ENCODE data around the gene DLL4.

Gene DLL4

GRCh38 chr15:40958723-40959122 lies 29.6 kb downstream of the DLL4 start:
- H3K27ac ChIP-seq (ENCODE audit: low read depth, low read length), result no peak overlapping the region
- no peaks in the 10 kb centered on the region for H3F3A ChIP-seq (ENCODE audit: control insufficient read depth, insufficient read depth)
- H3K9me2 ChIP-seq (replicated peaks; ENCODE audit: control insufficient read depth, low read length), result no peaks in the 10 kb centered on the region
- no peak overlapping the region for H3K4me2 ChIP-seq (ENCODE audit: low read length)
- no peak overlapping the region for H3K4me3 ChIP-seq (ENCODE audit: low read length)
- H3K79me2 ChIP-seq (ENCODE audit: control insufficient read depth, low read length), result no peaks in the 10 kb centered on the region
- no peaks in the 10 kb centered on the region for H3K9me3 ChIP-seq (ENCODE audit: control insufficient read depth, insufficient read depth, low read length)
- peaks cover 14% of the 10 kb centered on the region for H3K4me1 ChIP-seq (ENCODE audit: control insufficient read depth, low read length)
- TF ChIP-seq EZH2phosphoT487 (IDR thresholded peaks at IDR 0.05; ENCODE audit: borderline replicate concordance, low read length), result no peak
- TF ChIP-seq, protein P1, sequence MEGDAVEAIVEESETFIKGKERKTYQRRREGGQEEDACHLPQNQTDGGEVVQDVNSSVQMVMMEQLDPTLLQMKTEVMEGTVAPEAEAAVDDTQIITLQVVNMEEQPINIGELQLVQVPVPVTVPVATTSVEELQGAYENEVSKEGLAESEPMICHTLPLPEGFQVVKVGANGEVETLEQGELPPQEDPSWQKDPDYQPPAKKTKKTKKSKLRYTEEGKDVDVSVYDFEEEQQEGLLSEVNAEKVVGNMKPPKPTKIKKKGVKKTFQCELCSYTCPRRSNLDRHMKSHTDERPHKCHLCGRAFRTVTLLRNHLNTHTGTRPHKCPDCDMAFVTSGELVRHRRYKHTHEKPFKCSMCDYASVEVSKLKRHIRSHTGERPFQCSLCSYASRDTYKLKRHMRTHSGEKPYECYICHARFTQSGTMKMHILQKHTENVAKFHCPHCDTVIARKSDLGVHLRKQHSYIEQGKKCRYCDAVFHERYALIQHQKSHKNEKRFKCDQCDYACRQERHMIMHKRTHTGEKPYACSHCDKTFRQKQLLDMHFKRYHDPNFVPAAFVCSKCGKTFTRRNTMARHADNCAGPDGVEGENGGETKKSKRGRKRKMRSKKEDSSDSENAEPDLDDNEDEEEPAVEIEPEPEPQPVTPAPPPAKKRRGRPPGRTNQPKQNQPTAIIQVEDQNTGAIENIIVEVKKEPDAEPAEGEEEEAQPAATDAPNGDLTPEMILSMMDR (IDR thresholded peaks at IDR 0.05; ENCODE audit: low read depth, low read length, poor library complexity, severe bottlenecking), result no peak
- H3K27me3 ChIP-seq (ENCODE audit: control insufficient read depth, low read length), result no peaks in the 10 kb centered on the region
- no peaks in the 10 kb centered on the region for H3K36me3 ChIP-seq (ENCODE audit: control insufficient read depth, low read length)
- no peaks in the 10 kb centered on the region for H4K20me1 ChIP-seq (ENCODE audit: control insufficient read depth, insufficient read depth, low read depth, low read length)

GRCh38 chr15:40959331-40960141 lies 30.4 kb downstream of the DLL4 start:
- H3K36me3 ChIP-seq (ENCODE audit: control insufficient read depth, low read length), result no peaks in the 10 kb centered on the region
- H3K4me2 ChIP-seq (ENCODE audit: low read length), result peak overlapping the region; percentile 44
- no peaks in the 10 kb centered on the region for H3K9me3 ChIP-seq (ENCODE audit: control insufficient read depth, insufficient read depth, low read length)
- H4K20me1 ChIP-seq (ENCODE audit: control insufficient read depth, insufficient read depth, low read depth, low read length), result no peaks in the 10 kb centered on the region
- H3K27ac ChIP-seq (ENCODE audit: low read depth, low read length), result no peak overlapping the region
- no peaks in the 10 kb centered on the region for H3K9me2 ChIP-seq (replicated peaks; ENCODE audit: control insufficient read depth, low read length)
- no peak overlapping the region for H3K4me3 ChIP-seq (ENCODE audit: low read length)
- no peaks in the 10 kb centered on the region; the same call in 1 of the 2 replicates for H3K27me3 ChIP-seq (ENCODE audit: control insufficient read depth, low read length)
- H3F3A ChIP-seq (ENCODE audit: control insufficient read depth, insufficient read depth), result no peaks in the 10 kb centered on the region
- no peaks in the 10 kb centered on the region for H3K79me2 ChIP-seq (ENCODE audit: control insufficient read depth, low read length)
- TF ChIP-seq EZH2phosphoT487 (IDR thresholded peaks at IDR 0.05; ENCODE audit: borderline replicate concordance, low read length), result no peak
- TF ChIP-seq, protein P1 (IDR thresholded peaks at IDR 0.05; ENCODE audit: low read depth, low read length, poor library complexity, severe bottlenecking), result no peak
- peaks cover 9% of the 10 kb centered on the region for H3K4me1 ChIP-seq (ENCODE audit: control insufficient read depth, low read length)

DNA sequence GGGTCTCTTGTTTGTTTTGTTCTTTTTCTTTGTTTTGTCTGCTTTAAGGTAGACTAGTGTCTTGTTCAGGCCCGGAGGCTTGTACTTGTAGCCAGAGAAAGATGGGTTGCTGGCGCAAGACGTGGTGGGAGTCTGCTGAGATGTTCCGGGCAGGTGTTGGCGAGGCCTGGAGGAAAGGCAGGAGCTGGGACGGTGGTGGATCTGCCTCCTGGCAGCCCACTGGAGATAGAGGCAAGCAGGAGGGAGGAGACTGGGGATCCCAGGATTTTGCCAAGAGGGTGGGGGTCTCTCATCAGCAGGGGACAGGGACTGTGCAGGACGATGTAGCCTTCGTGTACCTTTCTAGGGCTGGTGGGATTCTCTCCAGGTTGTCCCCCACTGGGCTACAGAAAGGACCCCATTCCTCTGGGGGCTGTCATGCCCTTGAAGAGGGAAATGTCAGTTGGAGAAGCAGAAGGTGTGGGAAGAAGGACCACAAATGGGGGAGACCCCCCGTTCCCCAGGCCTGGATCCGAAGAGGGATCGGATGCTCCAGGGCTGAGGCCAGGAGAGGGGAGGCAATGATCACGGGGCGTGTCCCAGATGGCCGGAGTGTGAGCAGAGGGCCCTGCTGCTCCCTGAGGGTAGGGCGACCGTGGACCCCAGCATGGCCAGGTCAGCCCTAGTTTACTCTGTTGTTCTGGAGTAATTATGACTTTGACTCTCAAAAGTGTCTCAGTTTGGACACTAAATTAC lies 31.2 kb downstream of the DLL4 start:
- Histone ChIP-seq H3K9me2 (replicated peaks; ENCODE audit: control insufficient read depth, low read length) (no peaks in the 10 kb centered on the region), H3K4me3 (ENCODE audit: low read length) (no peak overlapping the region), H3K79me2 (ENCODE audit: control insufficient read depth, low read length) (no peaks in the 10 kb centered on the region), H3K4me1 (ENCODE audit: control insufficient read depth, low read length) (peaks cover 9% of the 10 kb centered on the region), H3K27me3 (ENCODE audit: control insufficient read depth, low read length) (no peaks in the 10 kb centered on the region; the same call in 1 of the 2 replicates), H3F3A (ENCODE audit: control insufficient read depth, insufficient read depth) (no peaks in the 10 kb centered on the region), H3K4me2 (ENCODE audit: low read length) (no peak overlapping the region), H3K9me3 (ENCODE audit: control insufficient read depth, insufficient read depth, low read length) (no peaks in the 10 kb centered on the region), H3K36me3 (ENCODE audit: control insufficient read depth, low read length) (no peaks in the 10 kb centered on the region), H4K20me1 (ENCODE audit: control insufficient read depth, insufficient read depth, low read depth, low read length) (no peaks in the 10 kb centered on the region), H3K27ac (ENCODE audit: low read depth, low read length) (no peak overlapping the region)
- no peak for TF ChIP-seq EZH2phosphoT487 (IDR thresholded peaks at IDR 0.05; ENCODE audit: borderline replicate concordance, low read length)
- TF ChIP-seq, protein P1 (IDR thresholded peaks at IDR 0.05; ENCODE audit: low read depth, low read length, poor library complexity, severe bottlenecking), result no peak
